ELR (cell line): ENCODE results near the gene LHFPL2.

ENCODE experiments used
- DNase-seq: peaks from one replicate; pipeline ENCODE4 v3.0.0-alpha.2; 2015; ENCODE audit warnings: low read depth

Gene LHFPL2

DNA sequence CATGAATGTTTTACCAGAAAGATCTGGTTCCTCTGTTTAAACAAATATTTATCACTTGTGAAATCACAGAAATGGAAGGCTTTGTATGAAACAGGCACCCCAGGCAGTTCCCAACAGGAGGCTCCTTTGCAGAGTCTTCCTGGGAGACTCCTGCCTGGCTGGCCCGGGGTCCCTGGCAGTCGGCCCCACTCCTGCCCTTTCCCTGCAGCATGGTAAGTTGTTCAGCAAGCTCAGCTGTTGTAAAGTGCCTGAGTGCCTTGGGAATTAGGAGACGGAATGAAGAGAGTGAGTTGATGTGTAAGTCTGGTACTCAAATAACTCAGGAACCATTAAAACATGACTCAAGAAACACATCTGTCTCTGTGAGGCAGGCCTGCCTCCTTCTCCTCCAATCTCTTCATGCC, 17.5 kb upstream of the LHFPL2 start:
- DNase-seq: no peak

DNA sequence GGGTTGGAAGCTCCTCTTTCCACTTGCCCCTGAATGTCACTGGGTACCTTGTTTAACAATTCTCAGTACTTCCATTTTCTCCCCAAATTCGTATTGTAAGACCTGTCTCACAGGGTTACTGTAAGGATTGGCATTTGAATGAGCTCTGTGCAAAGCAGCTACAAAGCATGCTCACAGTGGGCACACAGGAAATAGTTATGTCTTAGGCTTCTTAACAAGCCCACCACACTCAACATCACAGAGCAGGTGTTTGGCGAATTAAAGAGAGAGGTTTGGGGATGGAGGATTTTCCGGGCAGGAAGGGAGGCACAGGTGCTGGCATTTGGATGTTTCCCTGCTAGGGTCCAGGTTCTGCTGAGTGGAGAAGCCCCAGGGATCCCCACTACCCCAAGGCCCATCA, 17.0 kb upstream of the LHFPL2 start:
- no peak for DNase-seq

DNA sequence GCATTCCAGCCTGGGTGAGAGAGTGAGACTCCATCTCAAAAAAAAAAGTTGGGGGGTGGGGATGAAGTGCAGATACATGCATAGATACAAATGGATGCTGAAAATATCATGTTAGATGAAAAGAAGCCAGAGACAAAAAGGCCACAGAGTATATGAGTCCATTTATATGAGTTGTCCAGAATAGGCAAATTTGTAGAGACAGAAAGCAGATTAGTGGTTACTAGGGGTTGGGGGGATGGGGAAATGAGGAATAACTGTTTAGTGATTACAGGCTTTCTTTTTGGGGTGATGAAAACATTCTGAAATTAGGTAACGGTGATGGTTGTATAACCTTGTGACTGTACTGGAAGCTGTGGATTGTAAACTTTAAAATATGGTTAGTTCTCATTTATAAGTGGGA, 13.8 kb upstream of the LHFPL2 start:
- DNase-seq: no peak

DNA sequence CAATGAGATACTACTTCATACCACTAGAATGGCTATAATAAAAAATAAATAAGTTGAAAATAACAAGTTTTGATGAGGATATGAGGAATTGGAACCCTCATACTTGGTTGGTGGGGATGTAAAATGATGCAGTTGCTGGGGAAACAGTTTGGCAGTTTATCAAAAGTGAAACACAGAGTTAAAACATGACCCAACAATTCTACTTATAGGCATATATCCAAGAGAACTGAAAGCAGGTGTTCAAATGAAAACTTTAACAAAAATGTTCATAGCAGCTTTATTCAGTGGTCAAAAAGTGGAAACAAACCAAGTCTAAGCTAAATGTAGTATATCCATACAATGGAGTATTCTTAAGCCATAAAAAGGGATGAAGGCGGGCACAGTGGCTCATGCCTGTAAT, 13.1 kb upstream of the LHFPL2 start:
- no peak for DNase-seq

DNA sequence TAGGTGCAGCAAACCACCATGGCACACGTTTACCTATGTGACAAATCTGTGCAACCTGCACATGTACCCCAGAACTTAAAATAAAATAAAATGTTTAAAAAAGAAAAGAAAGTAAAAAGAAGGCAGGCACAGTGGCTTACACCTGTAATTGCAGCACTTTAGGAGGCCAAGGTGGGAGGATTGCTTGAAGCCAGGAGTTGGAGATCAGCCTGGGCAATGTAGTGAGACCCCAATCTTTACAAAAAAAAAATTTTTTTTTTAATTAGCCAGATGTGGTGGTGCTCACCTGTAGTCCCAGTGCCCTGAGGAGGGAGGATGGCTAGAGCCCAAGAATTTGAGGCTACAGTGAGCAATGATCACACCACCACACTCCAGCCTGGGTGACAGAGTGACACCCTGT, 12.5 kb upstream of the LHFPL2 start:
- DNase-seq: no peak

DNA sequence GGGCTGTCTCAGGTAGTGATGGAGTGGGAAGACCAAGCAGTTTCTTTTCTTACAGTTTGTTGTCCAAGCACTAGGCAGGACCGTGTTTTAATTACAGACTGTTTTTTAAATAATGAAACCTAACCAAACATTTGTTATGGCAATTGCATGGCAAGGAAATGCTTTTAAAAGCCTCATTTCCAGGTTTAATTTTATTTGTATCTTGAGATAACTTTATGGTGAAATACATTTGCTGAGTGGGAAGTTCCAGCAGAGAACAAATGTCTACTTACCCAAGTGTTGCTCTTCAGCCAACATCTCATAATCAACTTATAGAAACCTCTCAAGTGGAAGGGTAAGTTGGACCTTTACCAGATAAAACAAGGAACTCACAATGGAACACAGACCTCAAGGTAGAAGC, 11.8 kb upstream of the LHFPL2 start:
- no peak for DNase-seq

DNA sequence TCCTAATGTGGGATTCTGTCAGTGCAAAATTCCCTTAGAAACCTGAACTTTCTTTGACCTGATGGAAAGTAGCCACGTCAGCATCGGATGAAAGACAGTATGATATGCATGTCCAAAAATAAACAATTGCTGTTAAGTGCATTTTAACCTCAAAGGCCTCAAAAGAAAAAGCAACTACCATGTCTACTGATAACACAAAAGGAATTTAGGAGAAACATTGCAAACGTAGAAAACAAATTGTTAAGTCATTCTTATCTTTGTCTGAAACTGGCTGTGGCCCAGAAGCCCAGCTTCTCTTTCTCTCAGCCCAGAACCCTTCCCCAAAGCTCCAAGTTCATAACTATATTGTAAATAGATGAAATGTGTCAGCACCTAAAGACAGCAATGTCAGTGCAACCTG, 11.1 kb upstream of the LHFPL2 start:
- no peak for DNase-seq

DNA sequence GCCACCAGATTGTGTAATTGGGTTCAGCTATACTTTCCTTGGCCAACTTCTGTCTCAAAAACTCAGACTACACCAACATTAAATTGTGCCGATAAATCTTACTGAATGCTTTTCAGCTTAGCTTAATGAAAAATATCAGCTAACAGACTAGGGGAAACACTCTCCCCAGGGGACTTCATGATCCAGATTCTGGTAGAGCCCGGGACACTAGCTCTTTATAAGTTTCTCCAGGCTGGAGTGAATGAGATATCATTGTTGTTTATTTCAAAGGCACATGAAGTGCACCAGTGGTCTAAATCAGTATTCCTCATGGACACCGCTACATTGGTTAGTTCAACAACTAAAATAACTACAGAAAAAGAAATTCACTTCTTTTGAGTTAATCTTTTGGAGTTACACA, 10.5 kb upstream of the LHFPL2 start:
- DNase-seq: no peak

DNA sequence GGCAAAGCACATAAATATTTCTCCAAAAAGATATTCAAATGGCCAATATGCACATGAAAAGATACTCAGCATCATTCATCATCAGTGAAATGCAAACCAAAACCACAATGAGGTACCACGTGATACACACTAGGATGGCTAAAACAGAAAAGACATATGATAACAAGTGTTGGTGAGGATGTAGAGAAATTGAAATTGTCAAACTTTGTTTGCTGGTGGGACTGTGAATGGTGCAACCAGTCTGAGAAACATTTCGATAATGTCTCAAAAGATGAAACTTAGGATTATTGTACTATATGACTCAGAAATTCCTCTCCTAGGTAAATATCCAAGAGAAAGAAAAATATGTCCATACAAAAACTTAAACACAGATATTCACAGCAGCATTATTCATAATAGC, 8.6 kb upstream of the LHFPL2 start:
- DNase-seq: no peak

DNA sequence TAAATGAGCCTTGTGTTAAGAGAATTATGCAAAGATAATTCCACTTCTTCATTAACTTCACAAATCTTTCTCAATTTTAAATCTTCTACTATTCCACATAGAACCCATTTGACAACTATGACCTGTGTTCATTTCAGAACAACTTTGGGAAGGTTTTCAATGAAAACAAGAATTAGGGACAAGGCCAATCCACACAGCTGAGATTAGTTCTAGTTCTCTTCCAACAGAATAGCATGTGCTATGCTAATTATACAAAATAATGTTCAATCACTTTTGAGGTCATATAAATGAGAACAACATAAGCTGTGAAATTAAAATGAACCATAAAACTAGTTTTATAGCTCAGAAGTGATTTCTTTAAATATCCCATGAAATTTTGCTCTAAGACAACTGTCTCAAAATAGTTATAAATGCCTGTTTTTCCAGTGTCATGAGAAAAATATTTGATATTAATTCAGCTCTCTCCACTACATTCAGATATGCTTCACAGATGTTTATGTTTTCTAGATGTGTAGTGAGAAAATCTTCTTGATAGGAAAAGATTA, 7.2 kb upstream of the LHFPL2 start:
- no peak for DNase-seq

DNA sequence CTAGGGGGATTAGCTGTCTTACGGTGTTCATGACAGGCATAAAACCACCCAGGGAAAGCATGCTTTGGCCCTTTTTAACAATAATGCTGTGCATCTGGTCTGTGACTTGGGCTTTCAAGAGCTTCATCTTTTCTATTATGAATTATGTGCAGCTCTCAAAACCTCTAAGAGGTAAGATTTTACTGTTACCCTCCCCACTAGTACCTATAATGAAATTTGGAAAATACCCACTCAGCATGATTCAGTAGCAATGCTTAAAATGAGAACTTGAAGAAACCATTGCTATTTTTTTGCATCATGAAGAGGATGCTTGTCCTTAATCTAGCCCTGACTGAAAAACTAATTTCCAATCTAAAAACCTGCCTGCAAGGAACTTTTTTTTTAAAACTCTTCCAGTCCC, 5.8 kb upstream of the LHFPL2 start:
- no peak for DNase-seq

DNA sequence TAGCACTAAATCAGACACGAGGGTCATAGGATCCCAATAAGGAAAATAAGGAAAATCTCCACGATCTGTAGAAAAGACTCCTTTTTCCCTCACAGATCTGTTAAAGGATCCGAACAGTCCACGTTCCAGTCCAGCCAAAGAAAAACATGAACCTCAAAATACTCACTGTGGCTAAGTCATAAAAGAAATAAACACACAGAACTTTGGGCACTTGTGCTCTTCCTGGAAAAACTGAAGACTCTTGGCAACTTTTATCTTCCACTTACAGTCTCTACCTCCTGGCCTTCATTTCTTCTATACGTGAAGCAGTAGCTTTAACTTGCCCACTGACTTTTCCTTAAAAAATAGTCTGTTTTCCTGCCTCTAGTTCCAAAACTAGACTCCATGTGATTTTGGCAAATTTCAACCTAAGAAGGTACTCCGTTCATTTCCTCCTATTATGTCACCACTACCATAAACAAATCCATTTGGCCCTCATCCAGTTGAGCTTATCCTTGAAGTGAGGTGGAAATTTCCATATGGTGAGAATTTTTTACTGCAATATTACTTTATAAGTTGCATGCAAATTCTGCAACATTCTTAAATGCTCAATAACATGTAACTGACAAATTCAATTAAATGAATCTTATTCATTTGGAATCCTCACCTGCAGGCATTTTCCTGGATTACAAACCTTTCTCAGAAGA, 5.3 kb upstream of the LHFPL2 start:
- peak; percentile 18 for DNase-seq

DNA sequence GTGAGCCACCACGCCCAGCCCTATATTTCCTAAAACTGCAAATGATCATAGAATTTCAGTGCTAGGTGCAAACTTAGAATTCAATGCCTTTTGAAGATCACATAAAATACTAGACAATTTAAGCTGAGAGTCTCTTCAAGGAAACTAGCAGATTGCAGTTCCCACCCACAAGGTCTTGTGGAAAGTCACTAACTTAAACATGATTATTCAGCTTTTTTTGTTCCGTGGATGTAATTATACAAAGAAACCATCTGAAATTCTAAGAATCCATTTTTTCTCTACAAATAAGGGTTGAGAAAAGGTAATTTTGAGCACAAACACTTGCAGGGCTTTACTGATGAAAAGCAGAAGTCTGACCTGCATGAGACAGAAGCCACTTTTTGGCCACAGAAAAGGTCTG, 4.5 kb upstream of the LHFPL2 start:
- DNase-seq: no peak

DNA sequence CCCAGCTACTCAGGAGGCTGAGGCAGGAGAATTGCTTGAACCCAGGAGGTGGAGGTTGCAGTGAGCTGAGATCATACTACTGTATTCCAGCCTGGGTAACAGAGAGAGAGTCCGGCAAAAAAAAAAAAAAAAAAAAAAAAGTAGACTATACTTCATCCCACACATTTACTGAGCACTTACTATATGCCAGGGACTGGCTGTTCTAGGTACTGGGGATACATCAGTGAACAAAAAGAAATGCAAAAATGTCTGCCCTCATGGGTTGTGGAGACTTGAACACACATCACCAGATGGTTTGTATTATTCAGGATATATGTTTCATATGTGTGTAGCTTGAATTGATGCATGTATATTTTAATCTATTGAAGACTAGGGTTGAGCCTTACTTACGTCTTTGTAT, 2.9 kb upstream of the LHFPL2 start:
- no peak for DNase-seq

DNA sequence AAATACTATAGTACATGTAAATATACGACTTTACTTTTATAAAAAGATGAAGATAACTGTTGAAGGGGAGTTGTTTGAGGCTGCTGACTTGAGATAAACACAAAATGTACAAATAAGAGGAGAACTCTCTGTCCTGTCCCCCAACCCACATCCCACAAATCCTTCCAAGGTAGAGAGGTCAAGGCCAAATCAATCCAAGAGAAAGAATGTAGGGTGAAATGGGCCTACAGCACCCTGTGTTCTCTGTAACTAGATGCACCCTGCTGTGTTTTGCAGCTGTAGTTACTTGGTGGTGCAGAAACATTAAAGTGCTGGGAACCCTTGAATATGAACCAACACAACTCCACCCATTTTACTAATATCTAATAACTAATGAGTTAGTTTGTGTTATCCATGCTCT, 2.0 kb upstream of the LHFPL2 start:
- DNase-seq: no peak

DNA sequence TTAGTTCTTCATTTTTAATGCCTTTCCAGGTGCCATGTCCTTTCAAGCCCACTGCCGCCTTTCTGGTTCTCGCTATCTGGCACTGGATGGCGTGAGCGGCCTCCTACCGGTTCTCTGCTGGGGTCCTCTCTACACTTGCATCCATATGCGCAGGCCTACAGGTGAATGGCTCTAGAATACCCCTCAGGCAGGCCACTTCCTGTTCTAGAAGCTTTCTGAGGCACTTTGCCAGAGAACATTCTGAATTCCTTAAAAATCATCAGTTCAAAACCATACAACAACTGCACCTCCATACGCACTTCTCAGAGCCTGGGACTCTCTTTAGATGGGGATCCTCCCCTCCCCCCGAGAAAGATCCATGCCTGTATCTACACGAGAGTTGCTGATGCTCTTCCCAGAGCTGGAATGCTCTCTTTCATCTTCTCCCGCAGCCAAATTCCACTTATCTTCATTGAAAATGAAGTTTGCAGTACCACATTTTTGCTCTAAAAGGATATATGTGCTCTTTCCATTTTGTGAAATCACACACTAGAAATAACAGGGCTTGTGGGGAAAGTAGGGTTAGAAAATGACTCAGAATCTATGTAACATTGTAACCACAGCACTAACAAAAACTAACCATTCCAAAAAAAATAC, 1.4 kb upstream of the LHFPL2 start:
- peak; percentile 61 for DNase-seq

DNA sequence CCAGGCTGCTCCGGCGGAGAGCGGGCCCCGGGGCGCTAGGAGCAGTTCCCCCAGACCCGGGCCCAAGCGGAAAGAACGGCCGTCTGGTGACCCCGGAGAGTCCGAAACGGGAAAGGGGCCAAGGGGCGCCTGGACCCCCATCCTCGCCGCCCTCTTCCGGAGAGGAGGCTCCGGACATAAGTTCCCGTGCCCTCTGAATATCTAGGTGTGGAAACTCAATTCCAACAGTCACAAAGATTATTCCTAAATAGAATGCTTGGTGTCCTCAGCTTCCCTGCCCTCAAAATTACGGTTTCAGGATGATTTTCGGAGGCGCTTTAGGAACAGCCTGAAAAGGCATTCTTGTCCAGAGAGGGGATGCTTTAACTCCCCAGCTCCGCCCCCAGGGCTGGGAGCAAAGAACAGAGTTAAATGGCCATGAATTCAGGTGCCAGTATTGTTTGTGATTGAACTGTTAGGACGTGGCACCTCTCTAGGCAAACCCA, 681 bp upstream of the LHFPL2 start:
- peak; percentile 47 for DNase-seq

DNA sequence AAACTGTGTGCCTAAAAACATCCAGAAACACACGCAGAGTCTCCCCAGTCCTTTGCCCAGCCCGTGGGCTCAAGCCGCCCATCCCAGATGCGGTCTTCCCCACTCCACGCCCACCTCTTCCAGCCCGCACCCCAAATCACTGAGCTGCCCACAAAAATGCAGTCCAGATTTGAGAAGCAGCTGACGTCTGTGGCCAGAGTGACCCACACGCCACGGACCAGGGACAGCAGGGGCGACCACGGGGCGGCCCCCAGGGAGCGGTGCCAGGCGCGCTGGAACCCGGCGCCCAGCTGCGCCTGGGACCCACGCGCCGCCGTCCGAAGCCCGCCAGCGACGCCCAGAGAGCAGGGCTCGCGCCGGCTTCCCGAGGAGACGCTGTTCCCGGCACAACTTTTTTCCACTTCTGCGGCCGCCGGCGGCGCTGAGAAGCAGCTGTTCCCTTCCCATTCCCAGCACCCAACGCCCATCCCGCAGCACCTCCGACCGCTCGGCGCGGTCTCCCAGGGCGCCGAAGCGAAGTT, 674 bp downstream of the LHFPL2 start:
- peak; percentile 65 for DNase-seq

DNA sequence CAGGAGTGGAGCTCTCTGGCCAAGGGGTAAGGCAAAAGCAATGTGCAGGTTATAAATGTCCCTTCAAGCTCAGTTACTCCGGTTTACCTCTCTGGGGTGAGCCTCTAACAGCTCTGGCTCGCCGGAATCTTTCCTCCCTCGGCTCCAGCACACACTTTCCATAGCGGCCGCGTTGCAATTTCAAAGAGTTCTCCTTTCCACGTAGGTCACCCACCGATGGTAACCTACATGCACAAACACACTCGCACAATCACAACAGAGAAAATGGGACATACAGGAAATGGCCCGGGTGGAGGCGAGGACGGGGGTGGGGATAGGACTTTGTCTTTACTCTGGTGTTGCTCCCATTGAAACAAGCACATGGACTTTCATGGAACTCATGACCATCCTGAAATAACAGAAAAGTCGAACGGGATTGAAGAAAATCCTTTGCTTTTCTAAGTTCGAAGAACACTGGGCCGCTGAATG, 1.2 kb downstream of the LHFPL2 start:
- peak; percentile 62 for DNase-seq

DNA sequence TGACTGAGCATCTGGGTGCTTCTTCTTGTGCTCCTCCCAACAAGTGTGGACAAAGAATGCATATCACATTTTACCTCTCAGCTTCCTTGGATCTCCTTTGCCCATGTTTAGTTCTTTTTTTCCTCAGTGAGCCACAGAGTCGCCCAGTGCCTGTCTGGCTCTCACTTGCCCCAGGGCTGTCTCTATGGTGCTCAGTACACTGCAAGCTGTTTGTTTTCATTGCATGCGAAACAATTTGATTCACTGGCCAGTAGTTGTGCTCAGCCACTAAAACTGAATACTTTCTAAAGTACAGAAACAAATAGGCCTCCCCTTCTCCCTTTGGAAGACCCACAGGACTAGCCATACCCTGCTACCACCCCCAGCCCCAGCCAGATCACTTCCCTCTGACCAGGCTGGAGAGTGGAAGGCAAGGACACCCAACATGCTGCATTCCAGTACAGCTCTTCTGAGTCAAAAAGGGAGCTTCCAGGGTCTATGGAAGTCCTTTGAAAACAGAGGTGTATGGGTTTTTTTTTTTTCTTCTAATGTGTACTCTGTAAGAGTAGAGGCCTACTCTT, 3.8 kb downstream of the LHFPL2 start:
- DNase-seq: peak; percentile 25

DNA sequence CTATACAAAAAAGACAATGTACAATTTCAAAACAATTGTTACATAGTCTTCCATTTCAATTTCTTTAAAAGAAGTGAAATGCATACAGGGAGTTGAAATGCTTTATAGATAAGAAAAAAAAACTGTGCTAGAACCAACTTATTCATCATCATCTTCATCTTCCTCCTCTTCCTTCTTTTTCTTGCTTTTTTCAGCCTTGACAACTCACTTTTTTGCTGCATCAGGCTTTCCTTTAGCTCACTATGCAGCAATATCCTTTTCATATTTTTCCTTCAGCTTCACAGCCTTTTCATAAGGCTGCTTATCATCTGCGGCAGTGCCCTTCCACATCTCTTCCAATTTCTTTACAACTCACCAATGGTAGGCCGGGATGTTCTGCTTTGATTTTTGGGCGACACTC, 4.4 kb downstream of the LHFPL2 start:
- no peak for DNase-seq

DNA sequence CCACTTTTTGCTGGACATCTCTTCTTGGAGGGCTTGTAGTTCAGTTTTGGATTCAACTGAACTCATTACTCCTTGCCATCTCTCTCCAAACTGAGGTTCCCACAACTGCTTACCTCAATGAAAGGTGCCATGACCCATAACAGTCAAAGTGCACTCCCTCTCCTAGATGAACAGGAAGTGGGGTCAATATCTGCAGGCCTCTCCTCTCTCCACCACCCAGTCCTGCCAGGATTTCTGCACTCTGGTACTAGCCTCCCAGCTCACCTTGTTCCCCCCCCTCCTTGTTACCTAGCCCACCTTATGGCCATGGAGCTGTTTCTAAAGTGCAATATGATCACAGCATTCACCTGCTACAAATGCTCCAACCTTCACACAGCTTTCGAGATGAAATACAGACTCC, 5.9 kb downstream of the LHFPL2 start:
- DNase-seq: no peak
